GM12878 (cell line): ENCODE data around the gene ULK4.

Source experiments
- BACH1 ChIP-seq: fragments of 450-650 bp; IDR thresholded peaks from 2 replicates; pipeline ENCODE4 v1.6.1; 2017; ENCODE audit warnings: mild to moderate bottlenecking, borderline replicate concordance
- CHD4 ChIP-seq: fragments of 200-600 bp; sonication (generic); IDR thresholded peaks from 2 replicates; pipeline ENCODE4 v1.6.1; 2016; ENCODE audit warnings: mild to moderate bottlenecking
- CREB1 ChIP-seq: IDR thresholded peaks from 2 replicates; pipeline ENCODE4 v1.6.1; 2012; ENCODE audit warnings: low read depth, mild to moderate bottlenecking, inconsistent platforms
- FOS ChIP-seq: IDR thresholded peaks from 3 replicates; pipeline ENCODE4 v1.6.1; 2011; ENCODE audit warnings: borderline replicate concordance; ENCODE audit not compliant: insufficient read length; ENCODE audit errors: extremely low read depth
- FOXK2 ChIP-seq: fragments of 450-650 bp; IDR thresholded peaks from 2 replicates; pipeline ENCODE4 v1.6.1; 2017; ENCODE audit warnings: mild to moderate bottlenecking, moderate library complexity
- HCFC1 ChIP-seq: fragments of 150-350 bp; IDR thresholded peaks from 2 replicates; pipeline ENCODE4 v1.6.1; 2014; ENCODE audit warnings: low read length
- KDM1A ChIP-seq: fragments of 200-600 bp; sonication (generic); IDR thresholded peaks from 2 replicates; pipeline ENCODE4 v1.6.1; 2016; ENCODE audit warnings: borderline replicate concordance
- MTA2 ChIP-seq: fragments of 450-650 bp; IDR thresholded peaks from 2 replicates; pipeline ENCODE4 v1.6.1; 2016; ENCODE audit warnings: low read depth, mild to moderate bottlenecking, moderate library complexity
- POLR2A ChIP-seq: IDR thresholded peaks from 2 replicates; pipeline ENCODE4 v1.6.1; 2011; ENCODE audit warnings: low read depth, mild to moderate bottlenecking, low read length
- POLR2AphosphoS5 ChIP-seq: IDR thresholded peaks from 2 replicates; pipeline ENCODE4 v1.6.1; 2011; ENCODE audit warnings: mild to moderate bottlenecking, low read length, inconsistent platforms
- SIN3A ChIP-seq: IDR thresholded peaks from 2 replicates; pipeline ENCODE4 v1.6.1; 2012; ENCODE audit warnings: low read depth, low read length, improper control_type of control experiment
- SMC3 ChIP-seq: IDR thresholded peaks from 2 replicates; pipeline ENCODE4 v1.6.1; 2011; ENCODE audit warnings: low read length, improper control_type of control experiment, borderline replicate concordance
- TF ChIP-seq, protein P1 (sequence below): IDR thresholded peaks from 2 replicates; pipeline ENCODE4 v1.6.1; 2012; ENCODE audit warnings: low read depth, low read length, improper control_type of control experiment
- TF ChIP-seq, protein P2 (sequence below): fragments of 450-650 bp; IDR thresholded peaks from 2 replicates; pipeline ENCODE4 v1.6.1; 2017; ENCODE audit warnings: mild to moderate bottlenecking

- TF ChIP-seq SMC3 (no peak), KDM1A (no peak), FOS (no peak), HCFC1 (no peak), MTA2 (no peak), POLR2AphosphoS5 (no peak), POLR2A (no peak), SIN3A (no peak), BACH1 (no peak), FOXK2 (no peak), CREB1 (no peak), CHD4 (no peak)
- TF ChIP-seq, protein P1, sequence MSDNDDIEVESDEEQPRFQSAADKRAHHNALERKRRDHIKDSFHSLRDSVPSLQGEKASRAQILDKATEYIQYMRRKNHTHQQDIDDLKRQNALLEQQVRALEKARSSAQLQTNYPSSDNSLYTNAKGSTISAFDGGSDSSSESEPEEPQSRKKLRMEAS: no peak
- TF ChIP-seq, protein P2, sequence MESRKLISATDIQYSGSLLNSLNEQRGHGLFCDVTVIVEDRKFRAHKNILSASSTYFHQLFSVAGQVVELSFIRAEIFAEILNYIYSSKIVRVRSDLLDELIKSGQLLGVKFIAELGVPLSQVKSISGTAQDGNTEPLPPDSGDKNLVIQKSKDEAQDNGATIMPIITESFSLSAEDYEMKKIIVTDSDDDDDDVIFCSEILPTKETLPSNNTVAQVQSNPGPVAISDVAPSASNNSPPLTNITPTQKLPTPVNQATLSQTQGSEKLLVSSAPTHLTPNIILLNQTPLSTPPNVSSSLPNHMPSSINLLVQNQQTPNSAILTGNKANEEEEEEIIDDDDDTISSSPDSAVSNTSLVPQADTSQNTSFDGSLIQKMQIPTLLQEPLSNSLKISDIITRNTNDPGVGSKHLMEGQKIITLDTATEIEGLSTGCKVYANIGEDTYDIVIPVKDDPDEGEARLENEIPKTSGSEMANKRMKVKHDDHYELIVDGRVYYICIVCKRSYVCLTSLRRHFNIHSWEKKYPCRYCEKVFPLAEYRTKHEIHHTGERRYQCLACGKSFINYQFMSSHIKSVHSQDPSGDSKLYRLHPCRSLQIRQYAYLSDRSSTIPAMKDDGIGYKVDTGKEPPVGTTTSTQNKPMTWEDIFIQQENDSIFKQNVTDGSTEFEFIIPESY: no peak
Observed at GRCh38 chr3:41418961-41419691, 542.8 kb downstream of the ULK4 start.
